ENCODE data around the gene FAM217B. TPM values are rescaled to one million over a fixed set of nuclear protein-coding genes. Genes with fewer than 3 reads are reported as not detected.
A peak's percentile ranks its signal among the peaks of the same experiment; 100 is the strongest.

FAM217B gene, protein sequence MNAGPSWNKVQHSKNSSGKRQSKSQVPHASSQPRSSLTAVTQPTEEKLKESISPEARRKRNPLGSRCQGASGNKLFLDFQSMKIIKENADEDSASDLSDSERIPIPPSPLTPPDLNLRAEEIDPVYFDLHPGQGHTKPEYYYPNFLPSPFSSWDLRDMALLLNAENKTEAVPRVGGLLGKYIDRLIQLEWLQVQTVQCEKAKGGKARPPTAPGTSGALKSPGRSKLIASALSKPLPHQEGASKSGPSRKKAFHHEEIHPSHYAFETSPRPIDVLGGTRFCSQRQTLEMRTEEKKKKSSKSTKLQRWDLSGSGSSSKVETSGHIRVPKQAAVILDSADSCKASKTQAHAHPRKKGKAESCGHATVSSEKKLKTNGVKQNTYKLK
- total RNA-seq = 2.2 and 2.4 TPM in 2 replicates

DNA sequence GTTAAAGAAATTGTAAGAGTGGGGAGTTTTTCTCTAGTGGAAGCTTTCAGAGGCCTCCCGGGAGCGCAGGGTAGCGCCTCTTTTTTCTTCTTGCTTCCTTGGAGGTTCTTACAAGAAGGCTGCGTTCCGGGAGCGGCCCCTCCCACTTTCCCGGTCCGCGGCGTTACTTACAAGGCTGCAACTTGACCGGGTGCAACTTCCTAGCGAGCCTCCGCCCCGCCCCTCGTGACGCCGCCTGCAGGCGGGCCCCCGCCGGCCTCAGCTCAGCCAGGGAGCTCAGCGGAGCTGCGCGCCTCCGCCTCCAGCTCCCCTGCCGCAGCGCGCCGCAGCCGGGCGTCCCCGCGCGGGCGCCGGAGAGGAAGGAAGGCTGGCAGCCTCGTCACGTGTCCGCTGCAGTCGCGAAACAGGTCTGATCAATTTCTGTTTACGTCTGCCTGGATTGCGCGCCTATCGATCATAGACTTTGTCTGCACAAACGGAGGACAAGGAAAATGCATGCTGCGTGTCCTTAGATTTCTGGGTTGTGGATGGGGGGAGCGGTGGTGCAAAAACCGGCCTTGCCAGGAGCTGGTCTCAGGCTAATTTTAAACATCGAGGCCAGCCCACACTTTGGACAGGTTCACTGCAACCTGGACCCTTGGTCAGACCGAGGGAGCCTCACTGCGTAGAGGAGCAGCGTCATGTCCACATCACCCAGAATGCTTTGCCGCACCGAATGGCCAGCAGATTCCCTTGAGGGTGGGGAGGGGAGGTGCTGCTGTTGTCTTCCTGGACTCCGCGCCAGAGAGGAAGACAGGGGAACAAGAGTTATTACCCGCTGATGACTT lies at the start of gene FAM217B, which contains the start of gene PPP1R3D:
TSS of gene FAM217B (plus strand) at position 261 of the 827 bp plus-strand sequence. CDS start 3,555 bp downstream, outside the sequence.
TSS of gene PPP1R3D (minus strand) at position 177 of the 827 bp plus-strand sequence. CDS start 374 bp downstream, outside the sequence.
- peak; percentile 87 to 98 for DNase-seq (ENCODE audit: low read depth in 2 of 2)

DNA sequence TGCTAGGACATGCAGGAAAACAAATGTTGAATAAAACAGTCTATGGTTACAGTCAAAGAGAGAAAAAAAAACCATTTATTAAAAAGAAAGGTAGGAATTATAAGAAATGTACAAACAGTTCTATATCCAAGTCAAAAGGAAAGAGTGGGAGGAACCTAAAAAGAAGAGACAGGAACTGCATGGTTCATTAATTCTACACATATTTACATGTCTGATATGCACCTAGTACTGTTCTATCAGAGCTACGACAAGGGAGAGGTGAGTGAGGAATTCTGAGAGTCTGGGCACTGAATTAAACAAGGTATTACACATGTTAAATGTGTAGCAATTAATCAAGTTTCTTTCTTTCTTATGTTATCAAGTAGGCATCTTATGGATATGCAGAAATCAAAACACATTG lies 48.6 kb upstream of the FAM217B start:
- DNase-seq (ENCODE audit: low read depth in 2 of 2) = no peak

DNA sequence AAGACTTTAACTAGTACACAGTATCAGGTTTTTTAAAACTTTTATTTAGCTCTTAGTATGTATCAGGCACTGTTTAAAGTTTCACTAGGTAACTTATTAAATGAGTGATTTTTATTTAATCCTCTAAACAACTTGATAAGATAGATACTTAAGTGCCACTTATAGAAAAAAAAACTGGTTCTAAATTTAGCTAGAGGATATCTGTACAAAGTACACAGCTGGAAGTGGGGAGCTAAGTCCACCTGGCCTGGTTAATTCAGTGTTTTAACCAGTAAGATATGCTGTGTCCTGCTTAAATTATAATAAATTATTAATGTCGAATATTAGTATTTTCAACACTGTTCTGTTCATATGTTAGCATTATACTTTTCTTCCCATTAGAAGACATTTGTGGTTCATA lies 44.3 kb upstream of the FAM217B start:
- no peak for DNase-seq (ENCODE audit: low read depth in 2 of 2)

DNA sequence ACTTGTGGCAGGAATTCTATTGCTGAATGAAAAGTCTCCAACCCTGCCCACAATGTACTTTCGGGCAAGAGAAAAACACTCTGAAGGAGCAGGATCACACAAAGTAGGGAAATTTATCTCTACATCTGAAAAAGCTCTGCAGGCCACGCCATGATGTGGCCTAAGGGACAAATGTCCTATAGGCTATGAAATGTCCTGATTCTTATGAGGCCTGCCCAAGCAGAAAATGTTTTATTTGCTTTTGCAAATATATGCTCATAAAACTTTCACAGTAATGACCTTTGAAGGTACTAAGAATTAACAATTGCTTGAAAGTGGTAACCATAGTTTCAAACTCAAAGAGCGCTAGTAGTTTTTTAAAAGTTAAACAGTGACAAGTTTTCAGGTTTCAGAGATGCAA lies 37.7 kb upstream of the FAM217B start:
- DNase-seq (ENCODE audit: low read depth in 2 of 2) = no peak

DNA sequence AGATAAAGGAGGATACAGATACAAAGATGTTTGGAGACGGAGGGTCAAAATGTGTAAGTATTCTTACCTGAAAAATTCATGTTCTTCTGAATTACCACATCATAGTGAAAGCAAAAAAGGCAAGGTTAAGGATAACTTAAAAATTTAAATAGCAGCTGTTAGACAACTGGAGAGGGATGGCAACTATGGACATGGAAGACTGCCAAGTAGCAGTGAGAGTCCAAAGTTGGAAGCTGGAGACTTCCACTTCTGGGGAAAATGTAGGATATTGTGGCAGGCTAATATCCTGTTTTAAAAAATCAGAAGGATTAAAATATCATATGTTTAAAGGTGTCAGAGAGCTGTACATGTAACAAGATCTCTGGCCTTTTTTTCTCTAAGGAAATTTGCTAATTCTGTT lies 36.6 kb upstream of the FAM217B start:
- DNase-seq (ENCODE audit: low read depth in 2 of 2) = no peak

DNA sequence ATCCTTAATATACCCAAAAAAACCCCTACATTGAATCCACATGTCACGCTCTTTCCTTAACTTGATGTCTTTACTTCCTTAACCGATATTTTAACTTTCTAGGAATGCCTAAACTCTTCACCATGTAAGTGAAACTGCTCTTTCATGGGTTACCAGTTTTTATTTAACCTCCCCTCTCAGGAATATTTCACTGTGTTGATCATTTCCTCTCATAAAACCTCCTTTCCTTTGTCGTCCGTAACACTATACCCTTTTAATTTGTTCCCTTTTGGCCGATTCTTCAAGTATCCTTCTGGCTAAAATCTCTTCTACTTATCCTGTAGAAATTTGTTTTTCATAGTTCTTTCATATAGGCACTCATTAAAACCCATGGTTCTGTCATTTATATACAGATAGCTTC lies 31.3 kb upstream of the FAM217B start:
- no peak for DNase-seq (ENCODE audit: low read depth in 2 of 2)

DNA sequence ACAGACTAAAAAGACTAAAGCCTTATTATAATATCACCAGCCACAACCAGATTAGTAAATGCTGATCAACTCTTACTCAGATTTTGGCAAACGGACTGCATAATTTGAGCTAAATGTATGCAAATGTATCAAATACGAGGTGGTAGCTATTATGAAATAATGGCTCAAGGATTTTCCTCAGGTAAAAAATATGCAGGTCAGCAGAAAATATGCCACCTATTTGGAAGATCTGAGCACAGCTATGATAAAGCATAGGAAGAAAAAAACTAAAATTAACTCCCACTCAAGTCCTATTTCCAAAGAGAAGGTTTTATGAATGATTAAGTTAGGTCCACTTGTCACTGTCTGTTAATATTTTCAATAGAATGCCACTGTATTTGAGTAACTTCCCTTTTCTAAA lies 29.1 kb upstream of the FAM217B start:
- DNase-seq (ENCODE audit: low read depth in 2 of 2) = no peak

DNA sequence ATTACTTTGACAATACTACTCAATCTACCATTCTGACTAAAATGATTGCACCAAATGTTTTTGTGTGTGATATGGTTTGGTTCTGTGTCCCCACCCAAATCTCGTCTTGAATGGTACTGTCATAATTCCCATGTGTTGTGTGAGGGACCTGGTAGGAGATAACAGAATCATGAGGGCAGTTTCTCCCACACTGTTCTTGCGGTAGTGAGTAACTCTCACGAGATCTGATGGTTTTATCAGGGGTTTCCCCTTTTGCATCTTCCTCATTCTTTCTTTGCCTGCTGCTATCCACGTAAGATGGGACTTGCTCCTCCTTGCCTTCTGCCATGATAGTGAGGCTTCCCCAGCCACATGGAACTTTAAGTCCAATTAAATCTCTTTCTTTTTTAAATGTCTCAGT lies 27.6 kb upstream of the FAM217B start:
- no peak for DNase-seq (ENCODE audit: low read depth in 2 of 2)

DNA sequence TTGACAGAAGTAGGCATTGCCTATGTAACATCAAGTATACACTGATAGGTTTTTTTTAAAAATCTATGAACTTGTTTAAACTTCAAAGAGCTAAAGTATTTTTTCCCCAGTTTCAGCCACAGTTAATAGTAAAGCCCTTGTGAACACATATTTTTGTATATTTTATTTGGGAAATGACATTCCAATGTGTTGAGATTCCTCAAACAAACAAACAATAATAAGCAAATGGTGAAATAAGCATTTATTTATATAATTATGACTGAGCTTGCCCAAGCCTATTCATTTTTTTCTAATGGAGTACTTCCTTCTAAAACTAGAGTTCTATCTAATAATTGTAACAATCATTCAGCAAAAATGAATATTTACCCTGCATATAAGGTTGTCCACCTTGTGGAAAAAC lies 19.2 kb upstream of the FAM217B start:
- DNase-seq (ENCODE audit: low read depth in 2 of 2) = no peak

DNA sequence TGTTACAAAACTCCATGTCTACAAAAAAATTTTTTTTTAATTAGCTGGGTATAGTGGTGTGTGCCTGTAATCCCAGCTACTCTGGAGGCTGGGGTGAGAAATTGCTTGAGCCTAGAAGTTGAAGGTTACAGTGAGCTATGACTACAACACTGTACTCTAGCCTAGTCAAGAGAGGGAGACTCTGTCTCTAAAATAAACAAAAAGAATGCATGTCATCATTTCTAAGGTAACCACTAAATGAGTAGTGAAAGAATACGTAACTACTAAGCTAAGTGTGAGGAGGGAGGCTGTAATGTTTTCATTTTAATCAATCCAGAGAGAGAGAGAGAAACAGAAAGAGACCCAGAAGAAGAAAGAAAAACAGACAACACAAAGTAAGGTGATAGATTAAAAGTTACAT lies 16.7 kb upstream of the FAM217B start:
- DNase-seq (ENCODE audit: low read depth in 2 of 2) = no peak

DNA sequence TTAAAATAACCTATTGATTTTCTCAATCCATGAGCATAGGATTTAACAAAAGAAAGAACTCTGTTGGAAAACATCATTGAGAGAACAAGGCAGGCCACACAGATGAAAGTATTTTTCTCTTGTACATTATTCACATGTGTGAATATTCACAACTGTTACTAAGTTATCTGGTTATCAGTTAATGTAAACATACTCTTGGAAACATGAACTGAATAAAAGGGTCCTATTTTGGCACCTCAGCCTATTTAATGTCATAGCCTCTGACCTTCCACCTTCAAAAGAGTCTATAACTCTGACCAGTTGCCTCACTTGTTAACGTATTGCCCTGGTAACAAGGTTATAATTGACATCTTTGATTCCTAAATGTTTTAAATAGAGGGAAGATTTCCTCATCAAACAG lies 14.8 kb upstream of the FAM217B start:
- no peak for DNase-seq (ENCODE audit: low read depth in 2 of 2)

DNA sequence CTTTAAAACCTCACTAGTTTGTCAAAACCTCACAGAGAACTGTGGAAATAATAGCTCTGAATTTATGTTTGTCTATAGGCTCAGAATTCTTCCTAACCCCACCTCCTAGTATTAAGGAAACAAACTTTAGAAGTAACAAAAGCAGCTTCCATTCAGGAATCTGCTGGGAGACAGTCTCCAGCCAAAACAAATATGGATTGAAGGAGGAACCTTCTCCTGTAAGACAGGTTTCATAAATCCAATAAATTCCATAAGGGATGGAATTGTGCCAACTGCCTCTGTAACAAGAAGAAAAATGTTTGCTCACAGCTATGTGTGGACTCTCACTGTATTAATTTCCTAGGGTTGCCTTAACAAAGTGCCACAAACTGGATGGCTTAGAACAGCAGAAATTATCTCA lies 14.3 kb upstream of the FAM217B start:
- no peak for DNase-seq (ENCODE audit: low read depth in 2 of 2)

DNA sequence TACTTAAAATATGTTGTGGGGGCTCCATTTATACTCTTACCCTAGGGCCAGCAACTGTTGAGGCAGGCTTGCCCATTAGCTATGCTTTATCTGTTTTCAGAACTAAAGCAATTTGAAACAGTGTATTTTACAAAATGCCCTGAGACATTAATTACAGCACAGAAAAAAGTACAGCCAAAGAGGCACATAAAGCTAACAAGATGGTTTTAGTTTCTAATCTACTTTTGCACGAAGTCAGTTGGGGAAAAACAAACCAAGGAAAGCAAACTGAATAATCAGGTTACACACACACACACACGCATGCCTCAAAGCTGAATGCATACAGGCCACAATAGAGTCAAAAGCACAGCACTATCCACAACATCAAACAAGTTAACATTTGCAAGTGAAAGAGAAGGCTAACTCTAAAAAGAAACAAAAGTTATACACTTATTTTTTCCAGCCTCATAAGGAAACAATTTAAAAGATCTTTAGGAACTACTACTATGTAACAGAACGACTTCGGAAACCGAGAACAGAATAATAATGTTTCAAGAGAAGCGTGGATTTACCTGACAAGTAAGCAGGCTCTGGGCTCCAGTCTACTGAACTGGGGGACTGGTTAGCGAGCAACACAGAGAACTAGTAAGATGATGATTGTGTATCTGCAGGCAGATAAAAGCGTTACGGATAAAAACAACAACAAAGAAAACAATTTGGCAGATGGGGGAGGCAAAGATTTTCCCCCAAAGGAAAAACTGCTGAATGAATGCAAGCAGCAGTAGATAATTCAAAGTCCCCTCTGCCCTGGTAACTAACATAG lies 8.5 kb upstream of the FAM217B start:
- DNase-seq (ENCODE audit: low read depth in 2 of 2) = no peak

DNA sequence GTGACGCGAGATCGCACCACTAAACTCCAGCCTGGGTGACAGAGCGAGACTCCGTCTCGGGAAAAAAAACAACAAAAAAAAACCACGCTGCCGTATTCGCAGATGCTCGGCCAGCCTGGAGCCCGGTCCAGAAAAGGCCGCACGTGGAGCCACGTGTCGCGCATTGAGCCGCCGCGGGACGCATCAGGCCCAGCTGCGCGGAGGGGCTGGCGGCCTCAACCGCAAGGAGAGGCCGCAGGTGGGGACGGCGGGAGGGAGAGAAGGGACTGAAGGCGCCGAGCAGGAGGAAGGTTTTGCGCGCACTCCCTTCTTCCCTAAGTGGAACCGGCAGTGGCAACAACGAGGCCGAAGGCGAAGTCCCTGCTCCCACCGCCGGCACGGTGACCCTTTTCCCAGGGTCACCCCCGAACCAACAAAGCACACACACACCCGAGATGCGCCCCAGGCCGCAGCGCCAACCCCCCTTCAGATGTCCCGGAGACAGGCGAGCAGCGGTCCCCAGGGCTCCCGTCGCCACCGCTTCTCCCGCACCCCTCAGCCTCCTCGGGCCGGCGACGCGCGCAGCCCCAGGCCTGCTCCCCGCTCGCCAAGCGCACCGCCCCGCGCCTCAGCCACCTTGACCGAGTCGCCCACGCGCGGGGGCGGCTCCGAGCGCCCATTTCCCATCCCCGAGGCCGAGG lies 7.4 kb upstream of the FAM217B start:
- DNase-seq (ENCODE audit: low read depth in 2 of 2) = no peak

DNA sequence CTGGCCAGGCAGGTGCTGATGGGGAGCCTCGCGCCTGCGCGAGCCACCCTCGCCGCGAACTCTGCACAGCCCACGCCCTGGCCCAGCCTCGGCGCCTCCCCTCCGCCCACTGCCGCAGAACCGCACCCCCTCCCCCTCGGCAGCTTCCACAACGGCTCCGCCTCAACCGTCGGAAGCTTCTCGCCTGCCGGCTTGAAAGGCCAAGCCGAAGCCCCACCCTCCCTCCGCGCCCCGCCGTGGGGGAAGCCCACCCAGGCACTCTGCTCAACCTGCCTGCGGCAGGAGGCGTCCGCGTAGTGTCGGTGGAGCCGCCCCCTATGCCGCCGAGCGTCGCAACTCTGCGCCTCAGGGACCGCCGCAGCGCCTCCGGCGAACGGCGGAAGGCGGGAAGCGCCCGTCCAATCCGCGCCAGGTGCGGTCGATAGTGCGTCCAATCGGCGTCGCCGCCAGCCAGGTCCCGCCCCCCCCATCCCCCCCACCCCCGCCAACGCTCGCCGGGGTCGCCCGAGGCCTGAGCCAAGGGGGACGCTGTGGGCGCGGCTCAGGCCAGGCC lies 6.8 kb upstream of the FAM217B start, which contains the start of gene SYCP2:
TSS of gene SYCP2 (minus strand) at position 342 of the 553 bp plus-strand sequence. CDS start 11,224 bp downstream, outside the sequence.
- peak; percentile 18 to 61 for DNase-seq (ENCODE audit: low read depth in 2 of 2)

DNA sequence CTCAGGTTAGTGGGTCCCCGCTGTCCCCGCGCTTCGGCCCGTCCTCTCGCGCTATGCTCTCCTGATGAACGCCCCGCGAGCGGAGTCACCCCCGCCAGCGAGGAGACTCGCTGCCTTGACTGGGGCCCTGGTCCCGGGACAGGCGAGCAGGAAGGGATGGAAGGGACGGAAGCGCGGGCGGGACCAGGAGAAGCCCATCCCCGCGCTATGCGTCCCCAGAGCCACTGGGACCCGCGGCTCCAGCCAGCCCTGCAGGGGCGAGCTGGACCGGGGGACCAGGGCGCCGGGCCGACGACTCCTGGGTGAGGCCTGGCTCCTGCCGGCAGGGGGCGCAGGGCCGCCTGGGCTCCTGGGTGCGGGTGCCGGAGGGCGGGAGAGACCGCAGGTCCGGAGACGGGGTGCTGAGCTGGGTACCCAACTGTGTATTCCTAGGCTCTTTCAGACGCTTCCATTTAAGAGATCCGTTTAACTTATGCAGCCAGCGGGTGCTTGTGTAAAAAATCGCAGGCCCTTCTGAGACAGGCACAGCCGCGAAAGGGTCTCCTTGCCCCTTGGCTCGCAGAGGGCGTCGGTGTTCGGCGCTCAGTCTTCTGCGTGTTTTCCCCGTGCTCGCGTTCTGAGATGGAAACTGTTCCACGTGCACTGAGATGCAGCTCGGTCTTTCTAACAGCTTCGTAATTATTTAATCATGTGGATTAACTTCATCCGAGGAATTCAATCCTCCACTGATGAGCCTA lies 6.2 kb upstream of the FAM217B start:
- peak; percentile 65 for DNase-seq (ENCODE audit: low read depth in 2 of 2)

DNA sequence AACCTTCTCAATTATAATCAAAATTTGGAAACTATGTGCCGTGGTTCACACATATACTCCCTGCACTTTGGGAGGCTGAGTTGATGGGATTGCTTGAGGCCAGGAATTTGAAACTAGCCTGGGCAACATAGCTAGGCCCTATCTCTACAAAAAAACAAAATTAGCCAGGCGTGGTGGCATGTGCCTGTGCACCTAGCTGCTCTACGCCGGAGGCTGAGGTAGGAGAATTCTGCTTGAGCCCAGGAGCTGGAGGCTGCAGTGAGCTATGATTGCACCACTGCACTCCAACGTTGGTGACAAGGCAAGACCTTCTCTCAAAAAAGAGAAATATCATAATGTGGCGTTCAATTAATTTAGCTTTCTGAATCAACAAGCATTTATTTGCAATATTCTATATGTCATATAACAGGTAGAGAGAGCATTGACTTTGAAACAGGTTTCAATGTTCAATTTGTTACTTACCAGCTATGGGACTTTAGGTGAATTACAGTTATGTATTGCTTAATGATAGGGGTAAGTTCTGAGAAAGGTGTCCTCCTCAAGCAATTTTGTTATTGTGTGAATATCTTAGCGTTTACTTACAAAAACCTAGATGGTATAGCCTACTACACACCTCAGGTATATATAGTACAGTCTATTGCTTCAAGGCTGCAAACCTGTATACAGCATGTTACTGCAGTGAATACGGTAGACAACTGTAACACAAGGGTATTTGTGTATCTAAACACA lies 4.6 kb upstream of the FAM217B start:
- DNase-seq (ENCODE audit: low read depth in 2 of 2) = no peak

DNA sequence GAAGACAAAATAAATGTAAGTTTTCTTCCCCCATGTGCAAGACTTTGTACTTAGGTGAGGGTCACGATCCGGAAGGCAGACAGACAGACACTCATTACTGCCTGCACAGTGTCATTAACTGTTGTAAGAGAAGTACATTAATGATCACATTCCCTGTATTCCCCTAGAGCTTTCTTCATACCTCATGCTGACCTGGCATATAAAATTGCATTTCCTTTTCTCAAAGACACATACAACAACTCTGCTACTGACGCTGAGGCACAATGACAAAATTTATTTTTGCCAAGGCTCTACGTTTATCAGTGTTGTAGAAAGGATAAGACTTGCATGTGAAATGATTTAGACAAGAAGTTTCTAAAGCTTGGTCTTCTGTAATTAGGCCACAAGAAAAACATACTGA lies 3.8 kb upstream of the FAM217B start:
- DNase-seq (ENCODE audit: low read depth in 2 of 2) = no peak

DNA sequence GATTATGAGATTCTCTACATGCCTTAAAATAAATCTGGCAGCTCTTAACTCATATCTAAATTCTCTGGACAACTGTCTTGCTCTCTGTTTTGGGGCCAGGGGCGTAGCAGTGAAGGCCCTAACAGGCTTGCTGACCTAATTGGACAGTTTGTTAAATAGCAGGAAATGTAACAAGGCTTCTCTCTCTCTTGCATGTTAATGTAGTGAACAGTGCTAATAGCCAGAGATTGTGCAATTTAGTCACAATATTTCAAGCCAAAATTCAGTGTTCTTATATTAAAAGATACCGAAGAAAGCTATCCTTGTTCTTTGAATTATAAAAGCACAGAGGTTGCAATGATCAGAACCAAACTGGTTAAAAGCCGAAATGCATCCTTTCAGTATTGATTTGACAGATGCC lies 3.0 kb upstream of the FAM217B start:
- no peak for DNase-seq (ENCODE audit: low read depth in 2 of 2)

All from lung microvascular endothelial cell (primary cell).